Stimulated activated CD4-positive, alpha-beta T cell treated with anti-CD3 and anti-CD28 coated beads, TNF-alpha, amount 100 ng/mL, for 24 hours (primary cell): ENCODE measurements around the gene TMEM108.

ENCODE experiments used
- DNase-seq, 3 experiments: peaks; one replicate each; pipeline ENCODE4 v3.0.0-alpha.2; 2020; ENCODE audit warnings: low read depth in 3 of 3

Gene TMEM108

DNA sequence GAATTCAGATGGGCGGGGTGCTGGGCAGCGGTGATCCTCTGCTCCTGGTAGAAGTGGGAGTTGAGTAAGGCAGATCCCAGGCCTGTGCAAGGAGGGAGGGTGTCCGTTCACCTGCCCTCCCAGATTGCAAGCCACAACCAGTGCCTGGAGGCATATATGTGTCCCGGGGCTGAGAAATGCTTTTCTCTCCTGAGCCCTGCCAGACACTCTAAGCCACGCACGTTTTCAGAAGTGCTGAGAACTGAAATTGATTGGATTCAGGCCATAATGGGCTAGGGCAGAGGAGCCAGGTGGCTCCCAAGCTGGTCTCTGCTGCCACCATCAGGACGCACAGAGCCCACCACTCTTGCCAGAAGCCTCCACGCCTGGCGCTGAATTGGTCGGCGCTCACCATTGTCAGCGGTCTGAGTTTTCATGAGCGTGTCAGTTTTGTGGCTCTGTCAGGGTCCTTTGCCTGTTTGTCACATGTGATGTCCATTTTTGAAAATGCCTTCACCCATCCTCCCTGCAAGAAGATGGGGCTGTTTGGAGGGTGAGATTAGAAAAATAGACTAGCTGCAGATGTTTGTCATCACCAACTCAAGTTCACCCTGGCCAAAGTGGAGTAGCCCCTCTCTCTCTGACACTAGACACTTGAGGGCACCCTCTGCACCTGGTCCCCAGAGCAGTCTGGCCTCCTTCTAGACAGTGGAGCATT, 346.3 kb downstream of the TMEM108 start:
- peak in 1 of 3 experiments; percentile 31 for DNase-seq

DNA sequence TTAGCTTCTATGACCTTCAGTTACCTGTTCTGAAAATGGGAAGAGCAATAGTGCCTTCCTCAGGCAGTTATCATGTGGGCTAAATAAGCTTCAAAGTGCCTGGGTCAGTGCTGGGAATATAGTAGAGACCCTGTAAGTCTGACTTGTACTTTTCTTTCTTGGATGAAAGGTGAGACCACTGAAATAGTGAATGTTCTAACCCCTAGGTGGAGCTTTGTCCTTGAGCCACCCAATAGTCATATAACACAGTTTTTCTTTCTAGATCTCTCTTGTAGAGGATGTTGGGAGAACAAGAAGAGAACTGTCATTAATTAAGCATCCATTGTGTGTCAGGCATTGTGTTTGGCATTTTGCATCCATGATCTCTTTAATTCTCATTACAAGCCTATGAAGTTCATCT, 348.7 kb downstream of the TMEM108 start:
- DNase-seq = no peak

DNA sequence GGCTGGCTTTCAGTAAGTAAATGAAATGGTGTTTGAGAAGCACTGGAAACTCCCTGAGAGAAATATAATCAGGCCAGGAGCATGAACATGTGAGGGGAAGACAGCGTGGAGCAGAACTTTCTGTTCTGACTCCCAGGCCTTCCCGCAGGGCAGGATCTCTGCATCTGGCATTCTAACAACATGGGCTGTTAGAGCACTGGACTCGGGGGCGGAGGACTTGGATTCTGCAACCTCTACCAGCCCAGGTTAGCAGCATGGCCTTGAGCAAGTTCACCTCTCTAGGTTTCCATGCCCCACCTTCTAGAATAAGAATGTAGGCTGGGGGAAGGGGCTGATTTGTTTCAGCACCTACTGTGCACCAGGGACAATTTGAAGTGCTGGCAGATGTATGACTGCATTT, 349.1 kb downstream of the TMEM108 start:
- no peak for DNase-seq

DNA sequence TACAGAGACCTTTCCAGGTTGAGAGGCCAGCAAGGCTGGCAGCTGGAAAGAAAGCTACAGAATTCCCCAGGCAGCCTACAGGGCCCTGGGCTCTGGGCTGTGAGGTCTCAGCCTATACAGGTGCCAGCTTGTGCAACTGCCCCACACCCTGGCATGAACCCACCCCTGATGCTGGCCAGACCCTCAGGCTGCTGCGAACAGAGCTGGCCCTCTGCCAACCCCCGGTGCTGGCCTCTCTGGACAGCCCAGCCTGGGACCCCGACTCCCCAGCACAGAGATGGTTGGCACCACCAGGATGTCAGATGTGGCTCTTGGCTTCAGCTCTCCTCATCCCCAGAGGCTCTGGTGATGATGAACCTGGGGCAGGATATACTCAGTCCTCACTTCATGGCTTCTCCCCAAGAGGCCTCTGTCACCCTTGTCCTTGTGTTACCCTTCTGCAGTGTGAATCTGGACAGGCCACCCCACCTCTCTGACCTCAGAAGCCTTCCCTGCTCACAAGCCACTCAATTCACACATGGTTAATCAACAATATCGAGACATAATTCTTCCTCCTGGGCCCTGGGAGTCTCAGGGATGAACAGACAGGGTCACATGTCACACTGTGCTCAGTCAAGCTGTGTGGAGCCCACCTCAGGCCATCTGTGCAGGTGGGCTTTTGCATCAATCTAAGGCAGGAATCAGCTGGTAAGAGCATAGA, 350.7 kb downstream of the TMEM108 start:
- no peak for DNase-seq

DNA sequence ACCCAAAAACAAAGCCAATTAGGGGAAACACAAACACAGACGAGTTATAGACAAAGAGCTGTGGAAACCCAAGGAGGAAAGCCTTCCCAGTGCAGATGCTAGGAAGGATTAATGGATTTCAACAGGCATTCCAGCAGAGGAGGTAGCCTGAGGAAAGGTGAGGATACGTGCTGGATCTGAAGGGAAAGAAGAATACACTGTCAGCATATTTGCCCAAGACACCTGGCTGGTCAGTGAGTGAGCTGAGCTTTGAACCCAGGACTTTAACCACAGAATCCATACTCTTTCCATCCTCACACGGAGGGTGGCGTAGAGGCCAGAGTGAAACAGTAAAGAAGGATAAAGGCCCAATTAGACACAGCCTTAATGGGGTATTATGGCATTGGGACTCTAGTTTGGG, 352.5 kb downstream of the TMEM108 start:
- DNase-seq = no peak

DNA sequence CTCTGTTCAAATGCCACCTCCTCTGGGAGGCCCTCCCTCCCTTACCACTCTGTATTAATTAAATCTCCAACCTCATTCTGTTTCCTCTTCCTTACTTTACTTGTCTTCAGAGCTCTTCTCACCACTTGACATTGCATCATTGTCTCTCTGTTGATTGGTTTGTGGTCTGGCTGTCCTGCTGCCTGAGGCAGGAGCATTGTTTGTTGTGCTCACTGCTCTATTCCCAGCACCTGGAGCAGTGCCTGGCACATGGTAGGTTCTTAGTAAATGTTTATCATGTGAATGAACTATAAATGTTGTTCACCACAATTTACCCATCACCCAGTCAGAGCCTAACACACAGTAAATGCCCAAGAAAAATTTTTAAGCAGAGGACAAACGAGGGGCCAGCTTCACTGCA, 355.0 kb downstream of the TMEM108 start:
- no peak for DNase-seq

DNA sequence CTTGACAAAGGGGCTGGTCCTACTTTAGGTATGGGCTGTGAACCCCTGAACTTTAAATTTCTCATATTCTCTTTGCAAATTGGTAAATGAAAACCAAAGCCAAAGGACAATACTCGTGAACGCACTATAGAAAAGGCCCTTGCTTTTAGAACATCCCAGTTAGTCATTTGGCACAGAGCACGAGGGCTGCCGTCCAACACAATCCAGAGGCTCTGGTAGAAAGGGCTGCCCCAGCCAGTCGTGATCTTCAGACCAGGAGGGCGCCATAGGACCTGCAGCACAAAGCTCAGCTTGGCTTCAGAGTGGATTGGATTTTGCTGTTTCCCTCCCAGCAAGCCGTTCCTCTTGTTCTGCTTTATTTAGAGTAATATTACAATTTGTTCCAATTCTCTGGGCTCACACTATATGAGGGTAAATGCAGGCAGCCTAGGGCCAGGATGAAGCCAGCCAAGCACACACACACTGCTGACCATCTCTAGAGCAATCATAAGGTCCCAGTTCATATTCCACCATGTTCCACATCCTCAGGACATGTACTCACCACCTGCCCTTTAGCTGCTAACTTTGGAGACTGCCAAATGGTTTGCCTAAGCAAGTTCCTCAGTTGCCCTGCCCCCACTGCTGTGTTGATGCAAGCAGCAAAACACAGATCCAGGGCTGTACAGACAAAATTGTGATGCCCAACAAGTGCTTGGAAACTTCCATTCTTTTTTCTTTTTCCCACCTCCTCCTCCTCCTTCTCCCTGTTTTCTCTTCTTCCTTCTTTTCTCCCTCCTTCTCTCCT, 355.7 kb downstream of the TMEM108 start:
- DNase-seq = no peak

DNA sequence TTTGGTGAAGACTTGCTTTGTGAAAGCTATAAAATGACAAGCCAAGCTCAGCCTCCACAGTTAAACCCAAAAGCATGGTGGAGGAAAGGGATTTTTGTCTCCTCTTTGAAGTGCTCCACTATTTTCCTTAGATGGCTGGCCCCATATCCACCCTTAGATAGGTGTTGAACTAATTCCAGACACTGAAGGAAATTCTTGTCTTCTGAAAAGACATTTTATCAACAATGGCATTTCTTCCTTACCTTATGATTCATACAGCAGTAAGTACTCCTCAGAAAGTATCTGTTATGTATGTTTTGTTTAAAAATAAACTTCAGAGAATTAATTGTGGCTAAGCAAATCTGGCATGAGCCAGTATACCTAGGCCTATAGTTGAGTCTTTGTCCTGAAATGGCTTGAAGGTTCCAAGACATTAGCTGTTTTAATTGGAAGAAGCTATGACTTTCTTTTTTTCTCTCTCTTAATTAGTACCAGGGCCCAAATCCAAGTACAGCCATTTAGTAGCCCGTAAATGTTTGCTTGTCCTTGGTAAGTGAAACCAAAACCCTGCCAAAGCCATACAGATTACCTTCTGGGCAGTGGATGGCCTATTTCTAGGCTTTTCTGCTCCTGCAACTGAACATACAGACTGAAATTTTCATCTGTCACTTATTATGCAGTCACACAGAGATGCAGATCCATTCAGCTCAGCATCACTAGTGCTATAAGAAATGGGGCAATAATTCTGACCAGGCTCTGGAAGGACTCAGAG, 356.5 kb downstream of the TMEM108 start:
- DNase-seq = no peak

DNA sequence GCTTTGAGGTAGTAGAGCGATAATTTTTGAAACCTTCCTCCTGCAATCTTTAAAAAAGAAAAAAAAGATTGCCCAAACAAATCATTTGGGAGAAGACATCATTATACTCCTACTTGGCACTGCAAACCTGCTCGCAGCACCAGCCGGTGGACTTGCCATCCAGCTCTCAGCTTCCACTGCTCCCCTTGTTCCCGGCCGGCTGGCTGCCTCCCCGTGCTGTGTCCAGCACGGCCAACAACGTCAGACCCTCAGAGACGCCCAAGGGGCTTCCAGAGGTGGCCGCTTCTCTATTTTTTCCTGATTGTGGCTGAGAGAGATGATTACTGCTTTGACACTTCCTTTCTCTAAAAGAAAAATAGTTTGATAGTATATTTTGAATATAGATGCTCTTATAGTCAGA, 358.7 kb downstream of the TMEM108 start:
- no peak for DNase-seq

DNA sequence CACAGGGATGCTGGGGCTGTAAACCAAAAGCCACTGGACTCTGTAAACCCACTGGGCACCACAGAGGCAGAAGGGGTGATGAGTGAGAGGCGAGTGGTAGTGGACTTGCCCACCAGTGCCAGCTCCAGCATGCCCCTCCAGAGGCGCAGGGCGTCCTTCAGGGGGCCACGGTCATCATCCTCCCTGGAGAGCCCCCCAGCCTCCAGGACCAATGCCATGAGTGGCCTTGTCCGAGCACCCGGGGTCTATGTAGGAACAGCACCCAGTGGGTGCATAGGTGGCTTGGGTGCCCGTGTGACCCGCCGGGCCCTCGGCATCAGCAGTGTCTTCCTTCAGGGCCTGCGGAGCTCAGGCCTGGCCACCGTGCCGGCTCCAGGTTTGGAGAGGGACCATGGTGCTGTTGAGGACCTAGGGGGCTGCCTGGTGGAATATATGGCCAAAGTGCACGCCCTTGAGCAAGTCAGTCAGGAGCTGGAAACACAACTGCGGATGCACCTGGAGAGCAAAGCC, 361.9 kb downstream of the TMEM108 start, which contains the start of gene BFSP2:
BFSP2 (plus strand) TSS at position 51 of the 510 bp plus-strand sequence; CDS start at position 79, 28 bp downstream.
- no peak for DNase-seq

DNA sequence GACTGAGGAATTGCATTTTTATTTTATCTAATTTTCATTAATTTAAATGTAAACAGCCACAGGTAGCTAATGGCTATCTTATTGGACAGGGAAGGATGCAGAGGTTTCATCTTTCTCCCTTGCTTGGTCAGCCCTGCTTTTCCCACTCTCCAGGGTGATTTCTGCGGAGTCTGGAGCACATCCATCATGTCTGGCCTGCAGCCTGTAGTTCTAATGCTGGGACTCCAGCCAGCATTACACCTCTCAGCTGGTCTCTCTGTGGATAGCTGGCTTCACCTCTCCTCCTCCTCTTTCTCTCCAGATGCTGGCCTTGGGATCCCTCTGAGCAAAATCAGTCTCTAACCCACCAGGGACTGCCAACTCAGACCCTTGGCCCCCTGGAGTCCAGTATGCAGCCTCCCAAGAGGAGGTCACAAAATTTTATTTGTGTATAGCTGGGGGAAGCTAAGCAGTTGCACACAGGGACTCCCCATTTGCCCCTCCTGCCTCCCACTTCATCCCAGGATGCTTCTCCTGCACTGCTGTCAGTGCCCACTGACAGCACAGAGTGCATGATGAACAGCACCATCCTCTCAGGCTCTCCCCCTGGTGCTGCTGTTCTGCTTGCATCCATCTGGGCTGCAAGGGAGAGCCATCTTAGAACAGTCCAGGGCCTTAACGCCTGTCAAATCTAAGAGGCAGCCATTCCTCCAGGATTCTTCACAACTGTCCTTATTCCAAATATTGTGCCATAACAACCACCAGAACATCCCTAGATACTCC, 363.4 kb downstream of the TMEM108 start:
- DNase-seq = no peak

DNA sequence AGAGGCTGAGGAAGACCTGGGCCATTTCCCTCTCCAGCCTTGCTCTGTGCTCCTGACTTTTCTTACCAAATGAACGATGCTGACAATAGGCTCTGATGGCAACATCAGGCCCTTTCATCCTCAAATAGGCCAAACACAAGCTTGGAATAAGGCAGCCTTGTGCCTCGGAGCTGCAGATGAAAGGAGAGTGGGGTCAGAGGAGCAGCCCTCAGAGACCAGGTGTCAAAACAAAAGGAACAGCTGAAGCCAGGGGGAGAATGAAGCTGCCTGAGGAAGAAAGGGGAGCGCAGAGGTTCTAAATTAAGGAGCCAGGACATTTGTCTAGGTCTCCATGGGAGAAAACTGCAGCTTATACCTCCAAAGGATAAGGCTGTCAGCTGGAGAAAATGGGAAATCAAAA, 366.7 kb downstream of the TMEM108 start:
- DNase-seq = no peak

DNA sequence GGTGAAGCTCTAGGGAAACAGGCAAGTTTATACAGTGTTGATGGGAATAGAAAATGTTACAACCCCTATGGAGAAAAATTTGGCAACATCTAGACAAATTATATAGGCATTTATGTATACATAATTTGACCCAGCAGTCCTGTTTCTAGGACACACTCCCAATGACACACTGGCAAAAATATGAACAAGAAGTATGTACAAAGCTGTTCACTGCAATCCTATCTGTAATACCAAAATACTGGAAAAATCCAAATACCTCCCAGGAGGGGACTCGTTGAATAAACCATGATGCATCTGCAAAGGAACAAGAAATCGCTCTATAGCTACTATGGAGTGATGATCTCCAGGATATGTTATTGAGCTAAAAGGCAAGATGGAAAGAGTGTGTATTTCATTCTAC, 370.2 kb downstream of the TMEM108 start:
- no peak for DNase-seq

DNA sequence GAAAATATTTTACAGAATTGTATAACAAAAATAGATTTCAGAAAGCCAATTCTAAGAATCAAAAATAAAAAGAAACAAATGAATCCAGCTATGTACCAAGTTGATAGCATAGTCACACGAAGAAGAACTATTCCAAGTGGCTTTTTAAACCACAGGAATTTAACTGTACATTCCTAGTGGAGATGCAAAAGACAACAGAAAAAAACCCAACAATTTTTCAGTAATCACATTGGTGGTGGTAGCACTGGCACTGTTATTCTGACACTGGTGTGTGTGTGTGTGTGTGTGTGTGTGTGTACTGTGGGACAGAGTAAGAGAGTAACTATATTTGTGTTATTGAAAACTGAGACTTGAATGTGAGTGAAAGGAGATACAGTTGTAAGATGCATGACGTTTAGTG, 370.8 kb downstream of the TMEM108 start:
- no peak for DNase-seq

DNA sequence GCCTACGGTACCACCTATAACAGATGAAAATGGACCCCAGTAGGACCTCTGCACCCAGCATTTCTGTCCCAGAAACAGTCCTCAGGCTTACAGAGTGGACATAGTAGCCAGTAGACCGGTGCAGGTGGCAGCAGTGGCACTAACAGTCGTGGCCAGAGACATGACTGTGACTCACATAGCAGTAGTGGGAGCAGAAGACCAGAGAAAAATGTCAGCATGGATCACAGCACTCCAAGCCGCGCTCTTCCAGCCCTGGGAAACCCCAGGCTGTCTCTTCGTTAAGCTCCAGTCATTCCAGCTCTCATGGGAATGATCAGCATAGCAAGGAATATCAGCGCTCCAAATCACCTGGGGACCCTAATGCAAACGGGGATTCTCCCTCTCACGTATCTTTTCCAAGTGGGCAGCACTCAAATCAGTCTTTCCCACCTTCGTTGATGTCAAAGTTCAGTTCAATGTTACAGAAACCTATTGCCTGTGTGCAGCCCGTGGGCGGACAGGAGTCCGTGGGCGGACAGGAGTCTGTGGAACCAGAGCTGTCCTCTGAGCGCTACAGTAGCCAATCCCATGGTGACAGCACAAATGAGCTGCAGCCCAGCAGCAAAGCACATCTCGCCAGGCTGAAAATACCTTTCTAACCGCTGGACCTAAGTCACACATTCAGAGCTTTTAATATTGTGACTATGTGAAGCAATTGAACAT, 372.2 kb downstream of the TMEM108 start:
- DNase-seq = no peak

DNA sequence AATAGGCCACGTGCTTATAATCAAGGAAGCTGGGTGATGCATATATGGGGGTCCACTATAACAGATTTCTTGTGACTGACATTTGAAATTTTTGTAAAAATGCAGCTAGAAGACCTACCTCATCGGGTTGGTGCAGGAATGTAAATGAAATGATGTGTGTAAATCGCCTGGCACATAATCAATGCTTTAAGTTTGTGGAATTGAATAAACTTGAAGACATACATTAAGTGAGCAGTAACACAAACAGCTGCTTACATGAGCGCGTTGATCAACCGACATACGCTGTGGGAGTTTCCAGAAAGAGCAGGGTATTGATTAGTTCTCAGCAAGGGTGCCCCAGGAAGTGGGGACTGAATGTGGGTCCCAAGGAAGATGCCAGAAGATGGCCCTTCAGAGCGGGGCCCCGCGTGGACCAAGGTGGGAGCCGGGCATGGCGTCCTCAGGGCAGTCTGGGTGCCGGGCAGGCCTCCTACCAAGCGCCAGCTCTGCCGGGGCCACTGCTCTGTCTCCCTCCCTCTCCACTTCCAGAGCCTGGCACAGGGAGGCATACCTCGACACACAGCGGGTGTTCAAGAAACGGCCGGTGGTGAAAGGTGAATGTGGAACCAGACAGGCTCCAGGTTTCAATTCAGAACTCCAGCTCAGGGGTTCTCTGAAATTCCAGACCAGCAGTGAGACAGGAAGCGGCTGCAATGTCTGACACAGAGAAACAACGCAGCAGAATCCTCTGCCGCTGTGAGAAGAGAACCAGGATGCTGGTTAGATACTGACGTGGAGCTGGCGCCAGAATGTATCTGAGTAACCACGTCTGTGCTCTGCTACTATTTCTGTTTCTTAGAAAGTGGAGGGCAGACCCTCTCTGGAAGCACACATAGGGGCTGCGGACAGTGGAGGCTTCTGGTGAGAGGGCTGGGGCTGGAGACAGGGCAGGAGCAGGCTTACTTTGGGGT, 374.3 kb downstream of the TMEM108 start:
- no peak for DNase-seq

DNA sequence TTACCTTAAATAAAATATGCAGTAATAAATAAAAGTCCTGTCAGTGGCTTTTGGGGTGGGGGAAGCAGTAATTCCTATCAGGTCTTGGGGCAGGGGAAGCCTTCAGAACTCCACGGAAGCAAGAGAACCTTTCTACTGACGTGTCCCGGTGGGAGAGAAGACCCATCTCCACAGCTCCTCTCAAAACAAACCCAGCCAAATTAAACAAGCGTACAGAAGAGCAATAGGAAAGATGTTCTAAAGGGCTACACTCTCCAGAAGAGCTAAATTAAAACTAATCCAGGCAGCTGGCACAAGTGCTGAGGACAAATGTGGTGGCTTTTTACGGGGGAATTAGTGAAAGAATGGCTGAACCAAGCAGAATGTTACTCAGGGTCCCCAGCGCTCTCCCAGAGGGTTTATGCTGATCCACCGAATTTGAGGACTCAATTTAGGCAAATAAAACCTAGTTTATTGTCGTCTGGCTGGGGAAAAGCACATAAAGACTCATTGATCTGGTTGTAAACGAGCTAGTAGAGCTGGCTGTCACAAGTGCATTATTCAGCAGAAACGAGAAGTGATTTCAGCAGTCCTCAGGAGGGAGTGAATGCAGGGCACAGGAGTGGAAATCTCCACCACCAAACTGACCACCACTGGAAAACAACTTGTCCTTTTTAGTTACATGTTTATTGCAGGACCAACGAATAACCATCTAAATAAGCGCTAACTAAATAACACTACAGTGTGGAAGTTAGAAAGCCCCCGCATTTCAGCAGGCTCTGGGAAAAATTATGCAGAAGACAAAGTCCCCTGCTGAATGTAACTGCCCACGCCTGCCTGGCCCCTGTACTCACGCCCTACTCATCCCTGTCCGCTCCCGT, 375.2 kb downstream of the TMEM108 start:
- DNase-seq = no peak

DNA sequence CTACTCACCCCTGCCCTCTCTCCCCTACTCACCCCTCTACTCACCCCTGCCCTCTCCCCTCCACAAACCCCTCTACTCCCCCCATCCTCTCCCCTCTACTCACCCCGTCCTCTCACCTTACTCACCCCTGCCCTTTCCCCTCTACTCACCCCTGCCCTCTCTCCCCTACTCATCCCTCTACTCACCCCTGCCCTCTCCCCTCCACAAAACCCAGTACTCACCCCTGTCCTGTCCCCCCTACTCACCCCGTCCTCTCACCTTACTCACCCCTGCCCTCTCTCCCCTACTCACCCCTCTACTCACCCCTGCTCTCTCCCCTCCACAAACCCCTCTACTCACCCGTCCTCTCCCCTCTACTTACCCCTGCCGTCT, 375.8 kb downstream of the TMEM108 start:
- no peak for DNase-seq
